Hematopoietic multipotent progenitor cell treated with erythropoietin and hydrocortisone succinate and interleukin-3 and kit ligand, for 15 days (in vitro differentiated cells): ENCODE data around the gene TSSC4.

Experiments used
- DNase-seq: peaks from one replicate; pipeline ENCODE4 v3.0.0-alpha.2; 2015; ENCODE audit warnings: low spot score

TSSC4 gene

DNA sequence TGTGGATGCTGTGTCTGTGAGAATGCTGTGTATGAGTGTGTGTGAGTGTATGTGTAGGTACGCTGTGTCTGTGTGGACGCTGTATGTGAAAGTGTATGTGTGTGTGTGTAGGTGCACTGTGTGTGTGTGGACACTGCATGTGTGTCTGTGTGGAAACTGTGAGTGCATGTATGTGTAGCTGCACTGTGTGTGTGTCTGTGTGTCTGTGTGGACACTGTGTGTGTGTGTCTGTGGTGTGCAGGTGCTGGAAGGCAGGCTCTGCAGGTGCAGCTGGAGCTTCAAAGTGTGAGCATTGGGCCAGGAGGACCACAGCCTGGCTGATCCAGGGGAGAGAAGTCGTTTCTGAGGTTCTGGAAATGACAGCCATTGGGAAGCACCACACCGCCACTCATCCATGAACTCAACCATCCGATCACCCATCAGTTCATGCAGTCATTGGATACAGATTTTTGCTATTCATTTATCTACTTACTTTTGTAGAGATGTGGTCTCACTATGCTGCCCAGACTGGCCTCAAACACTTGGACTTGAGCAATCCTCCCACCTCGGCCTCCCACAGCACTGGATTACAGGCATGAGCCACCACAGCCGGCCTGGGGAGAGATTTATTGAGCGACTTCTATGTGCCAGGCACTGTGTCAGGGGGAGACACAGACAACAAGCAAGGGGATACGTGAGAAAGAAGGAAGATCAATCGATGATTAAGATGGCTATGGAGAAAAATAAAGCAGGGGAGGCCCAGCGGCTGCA, 34.1 kb downstream of the TSSC4 start:
- DNase-seq = no peak

DNA sequence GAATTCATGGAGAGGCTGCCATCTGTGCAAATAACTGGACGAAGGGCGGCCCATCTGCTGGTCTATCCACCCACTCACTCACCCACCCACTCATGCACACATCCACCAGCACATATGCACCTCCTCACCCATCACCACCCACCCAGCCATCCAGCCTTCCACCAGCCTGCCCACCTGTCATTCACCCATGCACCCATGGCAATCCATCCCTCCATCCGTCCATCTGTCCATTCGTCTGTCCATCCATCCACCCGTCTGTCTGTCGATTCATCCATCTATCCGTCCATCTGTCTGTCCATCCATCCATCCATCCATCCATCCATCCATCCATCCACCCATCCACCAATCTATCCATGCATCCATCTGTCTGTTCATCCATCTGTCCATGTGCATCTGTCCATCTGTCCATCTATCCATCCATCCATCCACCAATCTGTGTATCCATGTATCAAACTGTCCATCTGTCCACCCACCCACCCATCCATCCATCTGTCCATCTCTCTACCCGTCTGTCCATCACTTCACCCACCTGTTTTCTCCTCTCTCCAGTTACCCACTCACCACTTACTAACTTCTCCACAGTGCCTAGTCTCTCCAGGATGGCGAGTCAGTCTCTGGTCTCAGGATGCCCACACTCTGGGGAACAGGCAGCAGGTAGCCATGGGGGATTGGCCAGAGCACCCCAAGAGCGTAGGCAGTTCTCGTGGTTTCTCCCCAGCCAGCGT, 34.9 kb downstream of the TSSC4 start:
- DNase-seq = no peak

DNA sequence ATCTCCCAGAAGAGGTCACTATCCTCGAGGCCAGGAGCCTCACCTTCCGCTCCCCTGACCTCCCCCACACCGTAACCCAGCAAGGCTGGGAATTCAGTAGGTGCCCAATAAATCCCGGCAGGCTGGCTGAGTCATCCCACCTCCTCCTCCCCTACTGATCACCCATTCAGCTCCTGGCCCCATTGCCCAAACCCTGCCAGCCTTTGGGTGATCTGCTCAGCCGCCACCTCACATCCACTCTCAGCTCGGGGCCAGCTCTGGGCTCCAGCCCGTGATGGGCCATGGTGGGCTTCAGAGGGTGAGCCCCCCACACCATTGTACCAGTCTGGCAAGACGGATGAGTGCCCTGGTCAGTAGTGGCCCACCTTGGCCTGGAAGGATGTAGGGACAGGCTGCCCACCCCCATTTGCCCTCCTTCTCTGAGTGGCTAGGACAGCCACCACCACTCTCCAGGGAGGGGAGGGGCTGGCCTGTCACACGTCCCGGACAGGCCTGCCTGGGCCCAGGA, 35.5 kb downstream of the TSSC4 start:
- no peak for DNase-seq

DNA sequence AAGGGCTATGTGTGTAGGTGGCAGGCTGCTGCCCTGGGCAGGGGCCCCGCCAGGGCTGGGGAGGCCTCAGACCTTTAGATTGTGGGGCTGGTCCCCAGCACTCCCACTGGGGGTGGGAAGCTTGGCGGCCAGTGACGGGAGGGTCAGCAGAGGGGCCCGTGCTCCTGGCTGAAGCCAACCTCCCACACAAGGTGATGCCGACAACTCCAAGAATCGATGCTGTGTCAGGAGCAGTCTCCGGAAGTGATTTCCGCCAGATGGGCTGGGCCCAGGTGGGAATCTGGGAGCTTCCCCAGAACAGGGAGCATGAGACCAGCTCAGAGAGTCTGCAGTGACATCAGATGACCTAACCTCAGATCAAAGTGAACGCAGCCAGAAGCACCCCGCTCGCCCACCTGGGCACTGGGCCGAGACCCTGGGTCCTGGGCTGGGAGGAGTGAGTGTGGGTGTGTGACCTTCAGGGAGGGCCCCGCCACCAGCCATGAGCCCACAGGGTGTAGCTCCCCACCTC, 36.0 kb downstream of the TSSC4 start:
- DNase-seq = no peak

DNA sequence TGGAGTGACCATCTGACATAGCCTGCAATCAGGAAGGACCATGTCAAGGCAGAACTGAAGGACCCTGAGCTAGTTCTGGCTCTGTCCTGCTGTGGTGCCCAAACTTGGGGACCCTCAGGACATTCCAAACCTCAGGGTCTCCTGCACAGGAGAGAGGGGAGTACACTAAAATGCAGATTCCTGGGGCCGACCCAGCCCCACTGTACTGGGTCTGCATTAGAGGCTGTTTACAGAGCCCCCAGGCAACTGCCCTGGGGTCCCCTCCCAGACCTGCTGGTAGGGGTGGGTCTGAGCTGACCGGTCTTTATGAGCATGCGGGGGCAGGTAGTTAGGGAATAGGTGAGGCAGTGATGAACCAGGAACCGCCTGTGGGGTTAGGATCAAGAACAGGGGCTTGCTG, 37.0 kb downstream of the TSSC4 start:
- DNase-seq = no peak

DNA sequence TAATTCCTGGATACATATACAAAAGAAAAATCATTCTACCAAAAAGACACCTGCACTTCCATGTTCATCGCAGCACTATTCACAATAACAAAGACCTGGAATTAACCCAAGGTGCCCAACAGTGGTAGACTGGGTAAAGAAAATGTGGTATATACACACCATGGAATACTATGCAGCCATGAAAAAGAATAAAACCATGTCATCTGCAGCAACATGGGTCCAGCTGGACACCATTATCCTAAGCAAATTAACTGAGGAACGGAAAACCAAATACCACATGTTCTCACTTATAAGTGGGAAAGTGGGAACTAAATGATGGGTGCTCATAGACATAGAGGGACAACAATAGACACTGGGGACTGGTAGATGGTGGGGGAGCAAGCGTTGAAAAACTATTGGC, 39.3 kb downstream of the TSSC4 start:
- DNase-seq = no peak

DNA sequence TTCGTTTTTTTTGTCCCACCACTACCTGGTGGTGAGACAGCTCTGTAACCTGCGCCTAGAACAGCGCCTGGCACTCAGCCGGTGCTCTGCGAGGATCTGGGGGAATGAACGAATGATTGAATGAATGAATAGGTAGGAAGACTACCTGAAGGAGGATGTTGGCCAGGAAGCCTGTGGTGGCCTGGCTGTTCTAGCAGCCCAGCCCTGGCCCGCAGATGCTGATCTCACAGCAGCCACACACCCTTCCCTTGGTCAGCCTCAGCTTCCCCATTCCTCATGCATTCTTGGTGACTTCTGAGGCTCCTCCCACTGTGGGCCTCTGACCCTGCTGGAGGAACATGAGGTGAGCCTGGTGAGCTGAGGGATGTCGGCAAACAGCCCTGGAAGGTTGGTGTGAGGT, 40.1 kb downstream of the TSSC4 start:
- no peak for DNase-seq

DNA sequence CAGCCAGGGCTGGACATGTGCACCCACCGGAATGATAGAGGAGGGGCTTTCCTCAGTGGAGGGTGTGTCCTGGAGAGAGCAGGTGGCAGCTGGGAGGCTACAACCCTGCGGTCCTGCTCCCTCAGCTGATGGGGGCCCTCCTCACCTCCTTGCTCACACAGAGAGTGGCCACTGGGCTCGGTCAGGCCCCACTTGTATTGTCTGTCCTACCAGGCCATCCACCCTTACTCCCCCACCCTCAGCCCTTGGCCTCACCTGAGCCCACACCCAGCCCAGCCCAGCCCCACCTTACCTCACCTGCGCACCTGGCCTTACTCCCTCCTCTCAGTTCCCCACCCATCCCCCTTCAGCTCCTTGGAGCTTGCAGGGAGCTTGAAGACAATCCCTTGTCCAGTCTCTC, 40.6 kb downstream of the TSSC4 start:
- no peak for DNase-seq

DNA sequence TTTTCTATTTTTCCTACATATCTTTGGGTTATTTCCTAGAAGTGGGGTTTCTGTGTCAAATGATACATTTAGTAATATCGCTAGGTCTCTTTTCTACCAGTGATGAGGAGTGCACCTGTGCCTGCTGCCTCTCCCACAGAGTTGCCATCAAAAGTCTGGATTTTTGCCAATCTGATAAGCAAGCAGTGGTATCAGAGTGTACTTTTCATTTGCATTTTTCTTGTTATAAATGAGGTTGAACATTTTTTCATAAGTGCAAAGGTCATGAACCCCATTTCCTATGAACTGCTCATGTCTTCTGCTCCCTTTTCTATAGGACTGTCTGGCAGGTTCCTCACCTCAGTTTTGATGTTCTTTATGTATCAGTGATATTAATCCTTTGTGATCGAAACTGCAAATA, 42.0 kb downstream of the TSSC4 start:
- DNase-seq = no peak

DNA sequence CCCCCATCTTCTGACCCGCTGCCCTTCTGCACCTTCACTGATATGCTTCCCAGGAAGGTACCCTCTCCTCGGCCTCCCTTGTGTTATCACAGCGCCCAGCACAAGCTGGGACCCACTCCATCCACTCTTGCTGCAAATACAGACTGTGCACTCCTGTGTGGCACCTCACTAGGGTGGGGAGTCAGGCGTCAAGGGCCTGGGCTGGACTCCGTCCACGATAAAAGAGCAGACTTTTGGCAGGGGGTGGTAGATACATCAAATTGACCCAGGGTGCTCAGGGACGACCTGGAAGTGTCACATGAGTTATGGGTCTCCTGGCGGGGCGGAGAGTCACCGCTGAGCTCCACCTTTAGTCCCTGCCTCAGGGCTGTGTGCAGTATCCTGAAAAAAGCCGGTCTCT, 42.9 kb downstream of the TSSC4 start:
- no peak for DNase-seq

DNA sequence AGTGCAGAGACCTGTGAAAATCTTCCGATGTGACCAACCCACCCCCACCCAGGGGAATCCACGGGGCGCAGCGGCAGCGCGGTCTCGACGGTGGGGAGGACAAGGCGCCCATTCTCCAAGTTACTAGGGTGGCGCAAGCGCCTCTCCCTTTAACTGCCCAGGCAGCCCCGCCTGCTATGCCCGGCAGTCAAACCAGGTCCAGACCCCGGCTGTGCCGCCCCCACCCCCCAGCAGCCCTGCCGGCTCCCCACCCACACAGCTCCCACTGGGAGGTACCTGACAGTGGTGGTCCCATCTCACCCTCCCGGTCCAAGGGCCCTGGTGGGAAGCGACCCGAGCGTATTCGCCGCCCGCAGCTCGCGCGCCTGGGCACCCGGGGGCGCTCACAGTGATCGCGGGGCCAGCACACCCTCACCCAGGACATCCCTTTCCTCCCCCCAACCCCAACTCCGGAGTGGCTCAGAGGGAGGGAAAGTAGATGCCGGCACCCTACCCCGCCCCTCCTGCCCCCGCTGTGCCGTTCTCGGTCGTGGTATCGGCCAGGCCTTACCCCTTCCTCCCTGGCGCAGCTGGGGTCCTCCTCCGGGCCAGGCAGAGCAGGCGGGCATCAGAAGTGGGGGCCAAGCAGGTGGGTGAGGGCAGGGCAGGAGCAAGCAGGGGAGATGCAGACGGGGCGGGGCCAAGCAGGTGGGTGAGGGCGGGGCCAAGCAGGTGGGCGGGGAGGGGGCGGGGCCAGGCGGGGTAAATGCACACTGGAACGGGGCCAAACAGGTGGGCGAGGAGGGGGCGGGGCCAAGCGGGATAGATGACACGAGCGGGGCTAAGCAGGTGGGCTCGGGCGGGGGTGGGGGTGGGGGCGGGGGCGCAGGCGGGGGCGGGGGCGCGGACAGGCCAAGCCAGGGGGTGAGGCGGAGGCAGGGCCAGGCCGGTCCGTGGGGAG, 43.6 kb downstream of the TSSC4 start, which contains the start of gene TRPM5:
Gene TRPM5, minus strand, starts transcription at position 634 of the 940 bp plus-strand sequence. CDS start 21,478 bp downstream, outside the sequence.
- peak; percentile 9 for DNase-seq

DNA sequence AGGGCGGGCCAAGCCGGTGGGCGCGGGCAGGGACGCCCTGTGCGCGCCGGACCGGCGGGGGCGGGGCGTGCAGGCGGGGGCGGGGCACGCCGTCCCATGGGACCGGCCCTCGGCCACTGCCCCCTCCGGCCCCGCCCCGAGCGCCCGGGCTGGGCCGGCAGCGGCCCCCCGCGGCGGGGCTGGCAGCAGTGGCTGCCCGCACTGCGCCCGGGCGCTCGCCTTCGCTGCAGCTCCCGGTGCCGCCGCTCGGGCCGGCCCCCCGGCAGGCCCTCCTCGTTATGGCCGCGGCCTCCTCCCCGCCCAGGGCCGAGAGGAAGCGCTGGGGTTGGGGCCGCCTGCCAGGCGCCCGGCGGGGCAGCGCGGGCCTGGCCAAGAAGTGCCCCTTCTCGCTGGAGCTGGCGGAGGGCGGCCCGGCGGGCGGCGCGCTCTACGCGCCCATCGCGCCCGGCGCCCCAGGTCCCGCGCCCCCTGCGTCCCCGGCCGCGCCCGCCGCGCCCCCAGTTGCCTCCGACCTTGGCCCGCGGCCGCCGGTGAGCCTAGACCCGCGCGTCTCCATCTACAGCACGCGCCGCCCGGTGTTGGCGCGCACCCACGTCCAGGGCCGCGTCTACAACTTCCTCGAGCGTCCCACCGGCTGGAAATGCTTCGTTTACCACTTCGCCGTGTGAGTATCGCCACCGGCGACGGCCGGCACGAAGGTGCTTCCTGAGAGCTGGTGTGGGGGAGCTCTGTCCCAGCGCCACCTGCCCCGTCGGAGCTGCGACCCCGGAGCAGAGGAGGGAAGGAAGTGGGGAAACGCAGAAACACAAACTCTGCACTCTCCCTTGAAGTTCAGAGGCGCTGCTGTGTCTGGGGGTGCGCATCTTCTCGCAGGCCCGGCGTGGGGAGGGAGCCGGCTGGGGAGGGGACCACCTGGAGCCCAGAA, 44.5 kb downstream of the TSSC4 start, which contains the start of gene KCNQ1:
Gene KCNQ1, plus strand, starts transcription at position 188 of the 925 bp plus-strand sequence. Its CDS starts 91 bp downstream, at position 279.
- DNase-seq = peak; percentile 5

DNA sequence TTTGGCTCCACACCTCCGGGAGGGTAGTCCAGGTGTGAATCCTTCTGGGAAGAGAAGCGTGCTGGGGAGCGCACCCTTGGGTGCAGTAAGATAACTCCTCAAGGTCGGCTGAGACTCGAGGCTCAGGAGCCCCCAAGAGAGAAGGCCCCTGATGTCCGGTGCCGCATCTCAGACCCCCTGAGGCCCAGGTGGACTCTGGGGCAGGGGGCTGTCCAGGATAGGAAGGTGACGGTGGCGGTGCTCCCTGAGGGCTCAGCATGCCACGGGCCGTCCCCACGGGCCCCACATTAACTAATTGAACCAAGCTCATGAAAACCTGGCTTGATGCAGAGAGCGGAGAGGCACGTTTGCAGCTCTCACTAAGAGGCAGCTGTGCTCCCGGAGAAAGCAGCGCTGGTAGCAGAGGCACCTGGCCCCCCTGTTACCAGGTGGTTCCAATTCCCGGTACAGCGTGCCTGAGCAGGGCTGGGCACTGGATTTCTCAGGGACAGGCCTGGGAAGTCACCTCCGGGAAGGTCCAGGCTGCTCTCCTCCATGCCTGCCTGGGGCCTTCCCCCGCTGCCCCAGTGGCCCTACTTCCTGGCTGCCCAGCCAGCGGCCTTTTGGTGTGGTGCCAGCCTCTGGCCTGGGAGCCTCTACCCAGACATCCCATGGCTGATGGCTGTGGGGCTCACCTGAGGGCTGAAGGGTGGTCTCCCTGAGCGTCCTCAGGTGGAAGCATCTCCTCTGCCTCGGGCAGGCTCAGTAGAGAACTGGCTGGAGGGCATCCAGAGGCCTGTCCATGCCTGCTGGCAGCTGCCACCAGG, 45.4 kb downstream of the TSSC4 start:
- DNase-seq = no peak

DNA sequence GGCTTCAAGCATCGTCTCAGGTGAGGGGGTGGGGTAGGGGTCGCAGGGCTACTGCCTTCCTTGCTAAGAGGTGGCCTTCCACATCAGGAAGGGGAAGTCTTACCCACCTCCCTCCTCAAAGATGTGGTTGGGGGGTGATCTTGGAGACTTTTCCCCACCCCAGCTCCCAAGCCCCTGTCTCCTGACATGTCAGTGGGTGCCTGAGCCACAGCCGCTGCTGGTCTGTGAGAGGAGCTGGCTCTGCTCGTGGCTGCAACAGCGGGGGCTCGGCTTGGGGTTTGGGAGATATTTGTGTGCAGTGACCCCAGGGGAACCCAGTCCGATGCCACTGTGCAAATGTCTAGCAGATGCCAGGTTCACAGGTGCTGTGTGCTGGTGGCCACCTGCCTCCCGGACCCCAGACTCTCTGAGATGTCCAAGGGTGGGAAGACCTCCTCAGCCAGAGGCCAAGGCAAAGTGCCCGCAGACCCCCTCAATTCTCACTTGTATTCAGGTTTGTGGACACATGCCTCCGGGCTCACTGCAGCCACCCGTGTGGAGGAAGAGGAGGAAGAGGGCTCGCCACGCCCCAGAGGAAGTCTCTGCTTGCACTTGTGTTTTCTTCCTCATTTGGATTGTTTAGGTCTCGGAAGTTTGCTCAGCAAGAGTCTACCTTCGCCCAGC, 46.2 kb downstream of the TSSC4 start:
- no peak for DNase-seq

DNA sequence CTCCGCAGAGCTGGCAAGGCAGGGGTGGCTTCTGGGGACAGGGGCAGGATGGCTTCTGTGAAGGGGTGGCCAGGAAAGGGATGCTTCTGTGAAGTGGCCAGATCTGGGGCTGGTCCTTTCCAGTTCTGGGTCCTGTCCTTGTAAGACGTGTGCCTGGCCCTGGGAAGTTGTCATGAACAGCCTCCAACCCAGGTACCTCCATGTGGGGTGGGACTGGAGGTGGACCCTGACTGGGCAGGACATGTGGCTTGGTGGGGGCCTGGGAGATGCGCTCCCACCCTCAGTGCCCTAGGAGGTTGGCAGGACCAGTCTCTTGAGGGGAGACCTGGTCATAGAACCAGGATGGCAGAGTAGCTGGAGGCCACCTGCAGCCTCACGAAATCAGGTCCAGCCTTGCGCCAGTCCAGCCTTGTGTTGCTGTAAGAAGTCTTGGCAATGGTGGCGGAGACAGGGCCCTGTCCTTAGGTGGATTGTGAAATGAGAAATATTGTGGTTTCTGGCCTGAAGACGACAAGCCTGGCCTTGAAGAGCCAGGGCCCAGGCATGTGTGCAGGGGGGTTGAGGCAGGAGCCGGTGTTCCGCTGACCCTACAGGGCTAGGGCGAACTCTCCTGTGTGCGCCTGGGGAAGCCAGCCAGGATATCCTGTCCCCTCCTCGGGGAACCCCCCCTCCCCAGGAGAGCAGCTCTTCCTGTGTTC, 46.9 kb downstream of the TSSC4 start:
- DNase-seq = no peak

DNA sequence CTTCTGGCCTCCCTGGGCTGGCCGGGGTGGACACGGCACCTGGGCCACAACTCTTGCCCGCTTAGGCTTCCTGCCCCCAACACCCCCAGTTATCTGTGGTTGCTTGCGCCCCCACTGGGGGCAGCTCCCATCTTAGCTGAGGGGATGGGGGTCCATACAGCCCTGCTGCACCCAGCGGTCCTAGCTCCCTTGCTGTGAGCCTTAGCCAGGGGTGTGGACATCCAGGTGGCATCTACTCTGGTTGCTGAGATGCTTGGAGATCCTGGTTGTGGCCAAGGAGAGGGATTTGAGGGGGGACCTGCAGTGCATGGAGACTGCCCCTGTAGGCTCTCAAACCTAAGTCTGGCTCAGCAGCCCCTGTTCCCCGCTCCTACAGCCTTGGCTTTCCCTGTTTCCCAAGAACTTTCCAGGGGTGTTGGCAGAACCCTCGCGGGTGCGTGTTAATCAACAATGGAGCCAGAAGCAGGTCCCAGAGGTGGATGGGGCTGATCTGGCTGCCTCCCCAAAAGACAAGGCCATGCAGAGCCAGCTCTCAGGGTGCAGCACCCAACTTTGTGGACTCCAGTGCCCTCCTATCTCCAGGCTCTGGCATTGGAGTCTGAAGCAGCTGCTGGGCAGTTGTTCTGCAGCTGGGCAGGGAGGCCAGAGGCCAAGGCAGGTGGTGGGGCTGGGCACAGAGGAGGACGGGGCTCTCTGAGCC, 47.6 kb downstream of the TSSC4 start:
- no peak for DNase-seq

DNA sequence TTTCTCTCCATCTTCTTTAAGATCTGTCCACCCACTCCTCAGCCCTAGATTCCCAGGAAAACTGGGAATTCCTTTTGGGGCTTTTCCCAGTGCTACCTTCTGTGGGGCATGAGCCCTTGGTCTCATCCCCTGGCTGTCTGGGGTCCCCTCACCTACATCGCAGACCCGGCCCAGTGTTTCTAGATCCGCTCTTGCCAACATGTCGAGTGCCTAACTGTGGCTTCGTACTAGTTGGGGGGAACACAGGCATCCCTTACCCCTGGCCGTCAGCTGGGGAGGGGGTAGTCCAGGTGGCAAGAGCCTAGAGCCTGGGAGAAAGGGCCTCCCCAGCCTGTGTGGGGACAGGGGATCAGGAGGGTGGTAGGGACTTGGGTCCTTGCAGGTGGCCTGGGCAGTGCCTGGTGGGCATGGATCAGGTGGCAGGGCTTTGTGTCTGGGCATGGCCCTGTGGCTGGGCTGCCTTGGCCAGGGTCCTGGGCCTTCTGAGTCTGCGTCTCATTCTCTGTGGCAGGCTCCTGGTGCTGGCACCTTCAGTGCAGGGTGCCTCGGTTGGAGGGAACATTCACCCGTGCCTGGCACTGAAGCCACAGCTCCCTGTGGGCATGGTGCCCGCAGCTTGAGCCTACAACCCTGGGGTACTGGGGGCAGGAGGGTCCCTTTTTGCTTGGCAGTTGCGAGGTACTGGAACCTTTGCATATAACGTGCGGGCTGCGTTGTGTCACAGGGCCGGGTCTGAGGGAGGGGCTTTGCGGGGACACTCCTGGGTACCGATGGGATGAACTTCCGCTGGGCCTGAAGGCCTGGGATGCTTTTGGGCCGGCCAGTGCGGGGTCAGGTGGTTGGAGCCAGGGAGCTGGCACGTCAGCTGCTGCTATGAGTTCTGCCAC, 48.4 kb downstream of the TSSC4 start:
- no peak for DNase-seq
